IMR-90 (cell line): Measurements from ENCODE around the gene ZNF599.

ENCODE experiments used
- BHLHE40 ChIP-seq: fragments of 150-350 bp; IDR thresholded peaks from 2 replicates; pipeline ENCODE4 v1.6.1; 2016; ENCODE audit warnings: mild to moderate bottlenecking, low read depth, low read length
- CEBPB ChIP-seq: IDR thresholded peaks from 2 replicates; pipeline ENCODE4 v1.6.1; 2012; ENCODE audit warnings: low read depth, low read length, improper control_type of control experiment
- ELK1 ChIP-seq: fragments of 150-350 bp; IDR thresholded peaks from 2 replicates; pipeline ENCODE4 v1.6.1; 2016; ENCODE audit warnings: low read depth, mild to moderate bottlenecking, low read length, moderate library complexity, borderline replicate concordance
- MAZ ChIP-seq: IDR thresholded peaks from 2 replicates; pipeline ENCODE4 v1.6.1; 2012; ENCODE audit warnings: low read depth, mild to moderate bottlenecking, low read length, improper control_type of control experiment, moderate library complexity, borderline replicate concordance
- POLR2A ChIP-seq: IDR thresholded peaks from 2 replicates; pipeline ENCODE4 v1.6.1; 2012; ENCODE audit warnings: mild to moderate bottlenecking, low read depth, low read length
- RAD21 ChIP-seq: IDR thresholded peaks from 2 replicates; pipeline ENCODE4 v1.6.1; 2012; ENCODE audit warnings: low read length, improper control_type of control experiment
- RCOR1 ChIP-seq: IDR thresholded peaks from 2 replicates; pipeline ENCODE4 v1.6.1; 2012; ENCODE audit warnings: mild to moderate bottlenecking, low read length, improper control_type of control experiment; ENCODE audit not compliant: insufficient replicate concordance
- SMC3 ChIP-seq: fragments of 150-350 bp; IDR thresholded peaks from 2 replicates; pipeline ENCODE4 v1.6.1; 2016; ENCODE audit warnings: low read depth, mild to moderate bottlenecking, antibody characterized with exemption, low read length, moderate library complexity
- TF ChIP-seq, protein P1 (sequence below): conservative IDR thresholded peaks from 2 replicates; pipeline ENCODE4 v1.5.1; 2012; ENCODE audit warnings: mild to moderate bottlenecking, low read depth, low read length, improper control_type of control experiment

DNA sequence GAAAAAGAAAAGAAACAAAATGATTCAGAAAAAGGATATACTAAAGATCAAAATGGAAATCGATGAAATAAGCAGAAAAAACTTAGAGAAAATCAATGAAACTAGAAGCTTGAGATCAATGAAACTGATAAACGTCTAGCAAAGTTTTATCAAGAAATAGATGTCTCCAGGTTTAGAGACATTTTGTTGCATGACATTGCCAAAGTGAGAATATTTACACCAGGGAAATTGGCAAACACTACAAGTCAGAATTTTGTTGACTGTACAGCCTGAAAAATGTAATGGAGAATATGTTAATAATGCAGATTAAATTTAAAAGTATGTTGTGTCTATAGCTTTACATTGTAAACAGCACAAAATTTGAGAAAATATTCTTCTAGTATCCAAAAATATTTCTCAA is 5.3 kb upstream of the ZNF599 start:
- TF ChIP-seq, protein P1, sequence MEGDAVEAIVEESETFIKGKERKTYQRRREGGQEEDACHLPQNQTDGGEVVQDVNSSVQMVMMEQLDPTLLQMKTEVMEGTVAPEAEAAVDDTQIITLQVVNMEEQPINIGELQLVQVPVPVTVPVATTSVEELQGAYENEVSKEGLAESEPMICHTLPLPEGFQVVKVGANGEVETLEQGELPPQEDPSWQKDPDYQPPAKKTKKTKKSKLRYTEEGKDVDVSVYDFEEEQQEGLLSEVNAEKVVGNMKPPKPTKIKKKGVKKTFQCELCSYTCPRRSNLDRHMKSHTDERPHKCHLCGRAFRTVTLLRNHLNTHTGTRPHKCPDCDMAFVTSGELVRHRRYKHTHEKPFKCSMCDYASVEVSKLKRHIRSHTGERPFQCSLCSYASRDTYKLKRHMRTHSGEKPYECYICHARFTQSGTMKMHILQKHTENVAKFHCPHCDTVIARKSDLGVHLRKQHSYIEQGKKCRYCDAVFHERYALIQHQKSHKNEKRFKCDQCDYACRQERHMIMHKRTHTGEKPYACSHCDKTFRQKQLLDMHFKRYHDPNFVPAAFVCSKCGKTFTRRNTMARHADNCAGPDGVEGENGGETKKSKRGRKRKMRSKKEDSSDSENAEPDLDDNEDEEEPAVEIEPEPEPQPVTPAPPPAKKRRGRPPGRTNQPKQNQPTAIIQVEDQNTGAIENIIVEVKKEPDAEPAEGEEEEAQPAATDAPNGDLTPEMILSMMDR, result no peak
- no peak for TF ChIP-seq POLR2A
- no peak for TF ChIP-seq ELK1
- TF ChIP-seq RAD21, result no peak
- TF ChIP-seq BHLHE40, result no peak
- TF ChIP-seq RCOR1, result no peak
- no peak for TF ChIP-seq CEBPB
- no peak for TF ChIP-seq SMC3
- TF ChIP-seq MAZ, result no peak
